ENCODE results near the gene PRR15L.
A peak's percentile ranks its signal among the peaks of the same experiment; 100 is the strongest.

The PRR15L gene

GRCh38 chr17:47981462-47981861, 23.8 kb upstream of the PRR15L start:
- TF ChIP-seq GATA1 (IDR thresholded peaks at IDR 0.05; ENCODE audit: low read depth, low read length) (no peak), POLR2A (IDR thresholded peaks at IDR 0.05; ENCODE audit: low read length) (no peak)
- no peak for DNase-seq

- DNase-seq = no peak
- TF ChIP-seq GATA1 (IDR thresholded peaks at IDR 0.05; ENCODE audit: low read depth, low read length) (no peak), POLR2A (IDR thresholded peaks at IDR 0.05; ENCODE audit: low read length) (no peak)
These were observed 22.9 kb upstream of the PRR15L start for GRCh38 chr17:47980541-47980940.

DNA sequence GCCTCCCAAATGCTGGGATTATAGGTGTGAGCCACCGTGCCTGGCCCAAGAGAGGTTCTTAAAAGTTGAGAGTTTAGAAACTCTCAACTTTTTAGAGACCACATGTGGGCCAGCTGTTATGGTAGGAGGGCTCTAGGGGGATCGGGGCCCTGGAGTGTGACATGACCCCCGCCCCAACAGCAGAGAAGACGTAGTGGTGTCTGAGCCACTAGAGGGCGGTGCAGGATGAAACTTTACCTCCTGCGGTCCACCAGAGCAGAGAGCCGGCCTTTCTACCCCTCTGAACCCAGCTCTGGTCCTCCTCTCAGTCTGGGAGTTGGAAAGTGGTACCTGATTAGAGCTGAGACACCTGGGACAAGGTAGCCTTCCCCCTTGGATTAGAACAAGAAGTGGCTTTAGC, 20.6 kb upstream of the PRR15L start:
- DNase-seq = peak; percentile 60 to 76
- TF ChIP-seq POLR2A (IDR thresholded peaks at IDR 0.05; ENCODE audit: low read length) = no peak
- TF ChIP-seq GATA1 (IDR thresholded peaks at IDR 0.05; ENCODE audit: low read depth, low read length) = no peak

DNA sequence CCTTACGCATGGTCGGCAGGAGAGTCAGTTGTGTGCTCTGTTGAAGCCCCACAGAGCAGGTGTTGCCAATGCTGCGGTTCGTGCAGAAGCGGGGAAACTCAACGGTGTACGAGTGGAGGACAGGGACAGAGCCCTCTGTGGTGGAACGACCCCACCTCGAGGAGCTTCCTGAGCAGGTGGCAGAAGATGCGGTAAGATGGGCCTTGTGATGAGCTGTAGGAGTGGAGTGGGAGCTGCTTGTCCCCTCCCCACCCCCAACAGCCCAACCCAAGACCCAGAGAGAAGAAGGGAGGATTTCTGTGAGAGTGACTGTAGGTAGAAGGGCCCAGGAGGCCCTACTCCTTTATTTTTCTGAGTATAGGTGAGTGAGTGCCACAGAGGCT, 18.1 kb upstream of the PRR15L start:
- TF ChIP-seq GATA1 (IDR thresholded peaks at IDR 0.05; ENCODE audit: low read depth, low read length) = no peak
- TF ChIP-seq POLR2A (IDR thresholded peaks at IDR 0.05; ENCODE audit: low read length) = no peak
- no peak for DNase-seq

DNA sequence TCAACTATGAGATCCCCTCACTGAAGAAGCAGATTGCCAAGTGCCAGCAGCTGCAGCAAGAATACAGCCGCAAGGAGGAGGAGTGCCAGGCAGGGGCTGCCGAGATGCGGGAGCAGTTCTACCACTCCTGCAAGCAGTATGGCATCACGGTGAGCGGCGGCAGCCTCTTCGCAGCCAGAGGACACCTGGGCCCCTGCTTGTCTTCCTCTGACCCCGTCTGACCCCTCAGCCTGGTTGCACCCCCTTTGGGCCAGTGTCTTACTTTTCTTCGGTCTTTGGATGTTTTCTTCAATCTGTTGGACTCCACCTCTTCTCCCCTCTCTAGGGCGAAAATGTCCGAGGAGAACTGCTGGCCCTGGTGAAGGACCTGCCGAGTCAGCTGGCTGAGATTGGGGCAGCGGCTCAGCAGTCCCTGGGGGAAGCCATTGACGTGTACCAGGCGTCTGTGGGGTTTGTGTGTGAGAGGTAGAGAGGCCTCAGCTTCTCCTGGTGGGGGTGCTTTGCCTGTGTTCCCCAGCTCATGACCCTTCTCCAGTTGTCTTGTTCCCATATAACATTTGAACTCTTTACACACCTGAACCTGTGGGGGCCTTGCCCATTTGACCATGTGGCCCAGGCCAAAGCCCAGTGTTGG, 17.6 kb upstream of the PRR15L start:
- TF ChIP-seq GATA1 (IDR thresholded peaks at IDR 0.05; ENCODE audit: low read depth, low read length) (no peak), POLR2A (IDR thresholded peaks at IDR 0.05; ENCODE audit: low read length) (no peak)
- no peak for DNase-seq

DNA sequence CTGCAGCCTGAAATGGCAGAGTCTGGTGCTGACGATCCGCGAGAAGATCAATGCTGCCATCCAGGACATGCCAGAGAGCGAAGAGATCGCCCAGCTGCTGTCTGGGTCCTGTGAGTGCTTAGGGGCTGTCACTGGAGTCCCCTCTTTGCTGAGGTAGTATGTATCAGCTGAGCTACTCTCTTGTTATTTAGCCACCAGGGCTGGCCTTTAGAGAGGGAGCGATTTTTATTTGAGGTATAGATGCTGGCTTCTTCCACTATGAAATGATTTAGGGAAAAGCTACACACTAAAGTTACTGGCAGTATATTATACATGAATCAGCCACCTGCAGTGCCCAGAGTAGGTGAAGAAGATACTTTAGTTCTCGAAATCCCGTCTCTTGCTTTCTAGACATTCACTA, 15.9 kb upstream of the PRR15L start:
- no peak for TF ChIP-seq POLR2A (IDR thresholded peaks at IDR 0.05; ENCODE audit: low read length)
- no peak for TF ChIP-seq GATA1 (IDR thresholded peaks at IDR 0.05; ENCODE audit: low read depth, low read length)
- no peak for DNase-seq

GRCh38 chr17:47970725-47971499, 13.2 kb upstream of the PRR15L start, which contains the start of gene CDK5RAP3:
Gene CDK5RAP3 (plus strand): TSS chr17:47971113. CDS start chr17:47971147, 34 bp downstream.
- DNase-seq = peak; percentile 99 to 100
- TF ChIP-seq GATA1 (IDR thresholded peaks at IDR 0.05; ENCODE audit: low read depth, low read length) = no peak
- TF ChIP-seq POLR2A (IDR thresholded peaks at IDR 0.05; ENCODE audit: low read length) = peak; percentile 91

- peak in 1 of 2 experiments; percentile 42 for DNase-seq
- TF ChIP-seq POLR2A (IDR thresholded peaks at IDR 0.05; ENCODE audit: low read length) (no peak), GATA1 (IDR thresholded peaks at IDR 0.05; ENCODE audit: low read depth, low read length) (no peak)
These were observed 12.4 kb upstream of the PRR15L start for GRCh38 chr17:47969930-47970724.

GRCh38 chr17:47968836-47969235, 11.2 kb upstream of the PRR15L start:
- TF ChIP-seq POLR2A (IDR thresholded peaks at IDR 0.05; ENCODE audit: low read length) (no peak), GATA1 (IDR thresholded peaks at IDR 0.05; ENCODE audit: low read depth, low read length) (no peak)
- no peak for DNase-seq

- TF ChIP-seq GATA1 (IDR thresholded peaks at IDR 0.05; ENCODE audit: low read depth, low read length) (no peak), POLR2A (IDR thresholded peaks at IDR 0.05; ENCODE audit: low read length) (no peak)
- no peak for DNase-seq
These were observed 10.0 kb upstream of the PRR15L start for GRCh38 chr17:47967607-47968252.

DNA sequence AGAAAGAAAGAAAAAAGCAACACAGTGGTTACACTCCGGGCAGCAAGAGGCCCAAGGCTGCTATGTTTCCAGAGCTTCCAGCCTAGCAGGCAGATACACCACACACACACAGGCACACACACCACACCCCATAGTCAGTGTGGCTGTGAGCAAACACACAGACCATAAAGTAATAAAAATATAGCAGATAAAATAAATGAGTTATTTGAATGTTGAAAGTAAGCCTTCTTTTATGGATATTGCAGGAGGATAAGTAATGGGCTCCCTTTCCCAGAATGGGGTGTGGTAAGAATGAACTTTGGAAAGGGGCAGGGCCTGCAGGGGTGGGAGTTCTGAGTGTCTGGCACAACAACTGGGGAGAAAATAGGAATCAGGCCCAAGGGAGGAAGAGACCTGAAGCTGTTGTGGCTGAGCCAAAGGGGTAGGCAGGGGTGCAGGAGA, 8.4 kb upstream of the PRR15L start:
- DNase-seq = peak in 1 of 2 experiments; percentile 15

DNA sequence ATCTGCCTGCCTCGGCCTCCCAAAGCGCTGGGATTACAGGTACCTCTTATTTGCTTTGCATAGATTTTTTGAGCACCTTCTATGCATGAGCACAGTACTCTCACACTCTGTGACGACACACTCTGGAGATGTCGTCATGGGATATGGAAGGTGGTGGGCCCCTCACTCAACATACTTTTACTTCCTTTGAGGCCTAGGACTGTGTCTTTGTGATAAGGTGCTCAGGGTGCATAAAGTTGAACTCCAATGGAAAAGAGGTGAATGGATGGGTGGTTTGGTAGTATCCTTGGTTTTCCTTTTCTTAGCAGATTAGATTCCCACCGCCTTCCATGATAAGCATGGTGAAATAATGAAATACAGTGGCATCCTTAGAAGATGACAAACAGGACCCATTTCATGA, 7.2 kb upstream of the PRR15L start:
- TF ChIP-seq GATA1 (IDR thresholded peaks at IDR 0.05; ENCODE audit: low read depth, low read length) (no peak), POLR2A (IDR thresholded peaks at IDR 0.05; ENCODE audit: low read length) (no peak)
- DNase-seq = no peak

More for the DNA sequence above, 8.4 kb upstream of the PRR15L start:
- TF ChIP-seq POLR2A (IDR thresholded peaks at IDR 0.05; ENCODE audit: low read length) = no peak
- no peak for TF ChIP-seq GATA1 (IDR thresholded peaks at IDR 0.05; ENCODE audit: low read depth, low read length)

GRCh38 chr17:47962901-47963300, 5.2 kb upstream of the PRR15L start:
- no peak for DNase-seq
- TF ChIP-seq GATA1 (IDR thresholded peaks at IDR 0.05; ENCODE audit: low read depth, low read length) = no peak
- no peak for TF ChIP-seq POLR2A (IDR thresholded peaks at IDR 0.05; ENCODE audit: low read length)

Measured in erythroblast (primary cell).